HCT116 (cell line): ENCODE data around the gene ACOXL. TPM values are rescaled to one million over a fixed set of nuclear protein-coding genes. Genes with fewer than 3 reads are reported as not detected.

Experiments
- ATAC-seq: fragments of 200-7000 bp; cut with Tn5 transposase; 2 replicates; pipeline ENCODE4 v1.9.1; 2020; ENCODE audit warnings: mild to moderate bottlenecking, moderate library complexity
- BruUV-seq: library from RNA; stranded (reverse); fragments of 400-500 nt; replicated peaks from 2 replicates; lab custom pipeline; 2021; lab: Mats Ljungman, UMichigan
- CTCF ChIA-PET: fragments of 300-600 bp; sonication (Branson Sonifier 250); formaldehyde crosslinking; loops from one replicate; lab custom pipeline; 2021; ENCODE audit warnings: antibody characterized with exemption; lab: Charles Lee
- POLR2A ChIA-PET: fragments of 300-600, 350-600 bp; sonication (Branson Sonifier 250); formaldehyde crosslinking; loops from one replicate; lab custom pipeline; 2021; ENCODE audit warnings: antibody characterized with exemption; lab: Charles Lee
- RAD21 ChIA-PET, 2 experiments: fragments of 300-600 bp; sonication (Branson Sonifier 250); formaldehyde crosslinking; loops; one replicate each; lab custom pipeline; 2023; ENCODE audit warnings: low total read pairs in 2 of 2; ENCODE audit not compliant: uncharacterized antibody in 2 of 2, unreplicated experiment in 2 of 2, low non-redundant PET in 1 of 2; lab: Charles Lee
- DNase-seq: peaks from one replicate; pipeline ENCODE4 v3.0.0-alpha.2; 2010; ENCODE audit warnings: low read depth, low spot score
- H2AFZ ChIP-seq: fragments of 200-600 bp; shearing (Covaris generic), sonication (generic); 2 replicates; pipeline ENCODE4 v1.6.1; 2017; ENCODE audit warnings: low read depth, mixed run types, mixed read lengths, antibody characterized with exemption, low read length; ENCODE audit not compliant: poor library complexity, severe bottlenecking
- H3K27ac ChIP-seq: 2 replicates; pipeline ENCODE4 v1.5.1; 2012; ENCODE audit warnings: low read depth, low read length
- H3K27me3 ChIP-seq: fragments of 200-600 bp; sonication (generic); 2 replicates; pipeline ENCODE4 v1.6.1; 2016; ENCODE audit warnings: mixed run types, low read length, mixed read lengths; ENCODE audit not compliant: insufficient read depth
- H3K36me3 ChIP-seq, 2 experiments: fragments of 200-500 bp in 1 of 2; fragments of 200-600 bp in 1 of 2; sonication (Bioruptor generic) in 1 of 2; sonication (generic) in 1 of 2; 2 replicates each; pipeline versions ENCODE4 v1.5.1 to v1.6.1; 2014 to 2016; ENCODE audit warnings: low read length in 2 of 2, inconsistent platforms in 1 of 2, mixed read lengths in 1 of 2, mixed run types in 1 of 2; ENCODE audit not compliant: insufficient read depth in 2 of 2, control insufficient read depth in 1 of 2
- H3K4me1 ChIP-seq, 2 experiments: fragments of 200-600 bp in 1 of 2; sonication (generic) in 1 of 2; 2 replicates each; pipeline versions ENCODE4 v1.5.1 to v1.6.1; 2012 to 2017; ENCODE audit warnings: low read length in 2 of 2, inconsistent platforms in 1 of 2, mild to moderate bottlenecking in 1 of 2, mixed read lengths in 1 of 2, mixed run types in 1 of 2, moderate library complexity in 1 of 2; ENCODE audit not compliant: insufficient read depth in 2 of 2, control insufficient read depth in 1 of 2
- H3K4me2 ChIP-seq: fragments of 200-600 bp; sonication (generic); 2 replicates; pipeline ENCODE4 v1.6.1; 2017; ENCODE audit warnings: mixed run types, low read length, mixed read lengths
- H3K4me3 ChIP-seq, 2 experiments: fragments of 200-600 bp in 1 of 2; sonication (generic) in 1 of 2; replicated peaks in 1 of 2; 2 replicates each; pipeline ENCODE4 v1.5.1; 2011 to 2016; ENCODE audit warnings: low read length in 2 of 2, control low read depth in 1 of 2, low read depth in 1 of 2, mild to moderate bottlenecking in 1 of 2, mixed read lengths in 1 of 2, mixed run types in 1 of 2
- H3K79me2 ChIP-seq: fragments of 200-600 bp; sonication (generic); 2 replicates; pipeline ENCODE4 v1.6.1; 2017; ENCODE audit warnings: mild to moderate bottlenecking, mixed run types, low read length, moderate library complexity, mixed read lengths; ENCODE audit not compliant: insufficient read depth
- H3K9ac ChIP-seq: fragments of 200-600 bp; sonication (generic); 2 replicates; pipeline ENCODE4 v1.6.1; 2016; ENCODE audit warnings: low read length, mixed read lengths
- H3K9me2 ChIP-seq: fragments of 200-600 bp; sonication (generic), shearing (Covaris generic); 2 replicates; pipeline ENCODE4 v1.6.1; 2017; ENCODE audit warnings: mixed run types, mild to moderate bottlenecking, moderate library complexity; ENCODE audit not compliant: insufficient read depth
- H3K9me3 ChIP-seq, 2 experiments: fragments of 200-500 bp in 1 of 2; fragments of 200-600 bp in 1 of 2; sonication (Bioruptor generic) in 1 of 2; sonication (generic) in 1 of 2; 2 replicates each; pipeline ENCODE4 v1.6.1; 2014 to 2017; ENCODE audit warnings: low read length in 2 of 2, mixed read lengths in 2 of 2, inconsistent platforms in 1 of 2, low read depth in 1 of 2, mild to moderate bottlenecking in 1 of 2, mixed run types in 1 of 2, moderate library complexity in 1 of 2; ENCODE audit not compliant: control insufficient read depth in 1 of 2, insufficient read depth in 1 of 2
- H4K20me1 ChIP-seq: fragments of 200-600 bp; sonication (generic), shearing (Covaris generic); 2 replicates; pipeline ENCODE4 v1.6.1; 2017; ENCODE audit warnings: mixed run types, mild to moderate bottlenecking, moderate library complexity; ENCODE audit not compliant: insufficient read depth
- ATF3 ChIP-seq: IDR thresholded peaks from 2 replicates; pipeline ENCODE4 v1.6.1; 2012
- CBX3 ChIP-seq: IDR thresholded peaks from 2 replicates; pipeline ENCODE4 v1.6.1; 2012; ENCODE audit warnings: low read depth
- EGR1 ChIP-seq: IDR thresholded peaks from 2 replicates; pipeline ENCODE4 v1.6.1; 2012; ENCODE audit warnings: low read depth
- EZH2 ChIP-seq: fragments of 200-600 bp; sonication (generic); IDR thresholded peaks from 2 replicates; pipeline ENCODE4 v1.6.1; 2017; ENCODE audit warnings: antibody characterized with exemption, mixed run types
- EZH2phosphoT487 ChIP-seq: fragments of 200-600 bp; IDR thresholded peaks from 2 replicates; pipeline ENCODE4 v1.6.1; 2018; ENCODE audit warnings: antibody characterized with exemption, borderline replicate concordance
- FOSL1 ChIP-seq: IDR thresholded peaks from 2 replicates; pipeline ENCODE4 v1.6.1; 2012; ENCODE audit warnings: low read depth
- JUND ChIP-seq: IDR thresholded peaks from 2 replicates; pipeline ENCODE4 v1.6.1; 2012
- MAX ChIP-seq: IDR thresholded peaks from 2 replicates; pipeline ENCODE4 v1.6.1; 2012
- POLR2A ChIP-seq: IDR thresholded peaks from 2 replicates; pipeline ENCODE4 v1.7.0; 2011; ENCODE audit warnings: borderline replicate concordance; ENCODE audit not compliant: insufficient read depth, insufficient read length; ENCODE audit errors: extremely low read depth
- POLR2AphosphoS5 ChIP-seq: IDR thresholded peaks from 2 replicates; pipeline ENCODE4 v1.6.1; 2011; ENCODE audit warnings: mild to moderate bottlenecking, low read depth, low read length, moderate library complexity
- SIN3A ChIP-seq: IDR thresholded peaks from 2 replicates; pipeline ENCODE4 v1.6.1; 2012; ENCODE audit warnings: low read depth
- SP1 ChIP-seq: IDR thresholded peaks from 2 replicates; pipeline ENCODE4 v1.6.1; 2012; ENCODE audit warnings: low read depth
- TCF7L2 ChIP-seq: IDR thresholded peaks from 2 replicates; pipeline ENCODE4 v1.7.0; 2011; ENCODE audit warnings: borderline replicate concordance, inconsistent platforms; ENCODE audit not compliant: insufficient read depth, insufficient read length; ENCODE audit errors: extremely low read depth
- YY1 ChIP-seq: IDR thresholded peaks from 2 replicates; pipeline ENCODE4 v1.6.1; 2011; ENCODE audit warnings: low read length, low read depth, moderate library complexity, mild to moderate bottlenecking; ENCODE audit not compliant: insufficient replicate concordance; ENCODE audit errors: extremely low read depth
- ZBTB33 ChIP-seq: IDR thresholded peaks from 2 replicates; pipeline ENCODE4 v1.6.1; 2011; ENCODE audit warnings: mild to moderate bottlenecking, low read length, moderate library complexity; ENCODE audit not compliant: insufficient replicate concordance; ENCODE audit errors: extremely low read depth
- ZFX ChIP-seq: fragments of 450-650 bp; IDR thresholded peaks from 2 replicates; pipeline ENCODE4 v1.6.1; 2017
- ZNF274 ChIP-seq: fragments of 200-500 bp; sonication (Bioruptor generic); IDR thresholded peaks from 2 replicates; pipeline ENCODE4 v1.6.1; 2014; ENCODE audit warnings: mild to moderate bottlenecking, low read depth, low read length, inconsistent platforms
- intact Hi-C: fragments of 100-400 bp; cut with micrococcal nuclease; formaldehyde crosslinking; loops from 2 replicates; pipeline ENCODE4 v1.10.0; 2022
- total RNA-seq: library from RNA; stranded (reverse); gene quantifications from one replicate; pipeline ENCODE4 v1.2.1, GENCODE V29; 2021; ENCODE audit not compliant: unreplicated experiment

ACOXL gene
- total RNA-seq, 1 experiment from 2014 or later, result 5.5 TPM

GRCh38 chr2:111034606-111035005 is 302.2 kb downstream of the ACOXL start (continued):
- no peak for TF ChIP-seq YY1
- no peak for TF ChIP-seq EGR1
- TF ChIP-seq ZBTB33, result no peak
- no peak for TF ChIP-seq EZH2

DNA sequence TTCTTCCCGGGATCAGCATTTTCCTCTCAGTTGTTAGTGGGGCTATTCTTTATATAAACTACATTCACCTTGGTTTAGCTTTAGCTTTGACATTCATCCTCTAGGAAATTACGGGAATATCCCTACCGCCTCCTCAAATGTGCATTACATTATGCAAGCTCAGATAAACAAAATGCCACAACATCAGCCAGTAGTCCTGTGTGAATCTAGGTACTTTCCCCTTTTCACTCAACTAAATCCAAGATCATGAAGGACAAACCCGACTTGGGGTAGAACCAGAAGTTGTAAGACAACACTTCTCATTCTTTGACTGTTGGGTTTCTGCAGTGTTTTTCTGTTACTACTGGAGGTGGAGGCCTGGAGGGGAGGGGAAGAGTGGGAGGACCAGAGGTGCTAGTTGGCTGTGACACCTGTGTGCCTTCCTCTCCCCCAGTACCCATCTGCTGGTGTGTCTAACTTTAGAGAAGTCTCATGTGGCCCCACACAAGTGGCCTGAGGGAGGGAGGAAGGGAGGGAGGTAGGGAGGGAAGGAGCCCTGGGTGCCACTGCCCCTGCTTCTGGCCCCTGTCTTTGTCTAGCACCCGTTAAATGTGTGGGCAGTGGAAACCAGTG is 303.6 kb downstream of the ACOXL start:
- POLR2A ChIA-PET, result no interaction called here

More for the DNA sequence above, 303.6 kb downstream of the ACOXL start:
- no peak overlapping the region for H3K4me3 ChIP-seq
- H4K20me1 ChIP-seq, result no peaks in the 10 kb centered on the region
- H3K4me2 ChIP-seq, result no peak overlapping the region
- peaks cover 19 to 45% of the 10 kb centered on the region in 2 experiments for H3K4me1 ChIP-seq
- no peak overlapping the region for H3K27ac ChIP-seq
- no peak for DNase-seq
- intact Hi-C loops, result no loop called here
- TF ChIP-seq POLR2AphosphoS5 (no peak), SIN3A (no peak), FOSL1 (no peak), ZNF274 (no peak), YY1 (no peak), JUND (no peak), ZFX (no peak), TCF7L2 (no peak), SP1 (no peak), EZH2 (no peak), MAX (no peak), POLR2A (no peak), ZBTB33 (no peak), EZH2phosphoT487 (no peak), CBX3 (no peak), EGR1 (no peak), ATF3 (no peak)
- ChIA-PET RAD21 (no interaction called here), CTCF (no interaction called here)
- H3K9me3 ChIP-seq, result no peaks in the 10 kb centered on the region
- no TSS peak for BruUV-seq
- H3K9ac ChIP-seq, result no peak overlapping the region
- H3K9me2 ChIP-seq, result no peaks in the 10 kb centered on the region
- H2AFZ ChIP-seq, result no peak overlapping the region
- ATAC-seq, result no peak
- no peaks in the 10 kb centered on the region for H3K36me3 ChIP-seq
- H3K27me3 ChIP-seq, result no peaks in the 10 kb centered on the region
- no peaks in the 10 kb centered on the region for H3K79me2 ChIP-seq
